Spinal cord (tissue), 10 donors: Measurements from ENCODE around the gene PLXDC2. TPM values are rescaled to one million over a fixed set of nuclear protein-coding genes. Genes with fewer than 3 reads are reported as not detected.

Experiments used
- DNase-seq, 6 donors: peaks; one replicate each; pipeline versions ENCODE4 v3.0.0 to v3.0.0-alpha.2; 2013 to 2015; ENCODE audit warnings: low spot score in 6 of 6, low read depth in 4 of 6
- H3K27ac ChIP-seq: one replicate; pipeline ENCODE4 v1.5.1; 2013; ENCODE audit warnings: low read depth, low read length, control low read depth
- H3K27me3 ChIP-seq: one replicate; pipeline ENCODE4 v1.6.1; 2013; ENCODE audit warnings: low read length; ENCODE audit not compliant: control insufficient read depth, insufficient read depth
- H3K36me3 ChIP-seq: one replicate; pipeline ENCODE4 v1.6.1; 2013; ENCODE audit warnings: low read length; ENCODE audit not compliant: control insufficient read depth, insufficient read depth
- H3K4me1 ChIP-seq: one replicate; pipeline ENCODE4 v1.6.1; 2013; ENCODE audit warnings: low read length; ENCODE audit not compliant: control insufficient read depth, insufficient read depth
- H3K4me3 ChIP-seq: one replicate; pipeline ENCODE4 v1.5.1; 2013; ENCODE audit warnings: low read depth, low read length, control low read depth
- H3K9me3 ChIP-seq: one replicate; pipeline ENCODE4 v1.6.1; 2013; ENCODE audit warnings: low read length; ENCODE audit not compliant: control insufficient read depth, insufficient read depth
- WGBS: methylation state at CpG from one replicate; pipeline ENCODE4 v1.1.5; 2013; ENCODE audit warnings: missing lambda C conversion rate; ENCODE audit not compliant: insufficient coverage; 5-methylcytosine and 5-hydroxymethylcytosine counted together
- polyA plus RNA-seq, 2 donors: library from polyadenylated mRNA; unstranded; fragments of 120-200 nt; gene quantifications; one replicate each; pipeline ENCODE4 v1.2.1, GENCODE V29; 2013; ENCODE audit not compliant: insufficient read length in 2 of 2
- total RNA-seq, 2 donors: library from RNA; depleted of rRNA in 1 of 2; stranded (reverse); fragments of 120-200 nt in 1 of 2; fragments of >200 nt in 1 of 2; gene quantifications; one replicate each; pipeline versions ENCODE4 v1.2.3 to v1.2.4, GENCODE V29; 2013 to 2014
- donor health status: healthy.

The PLXDC2 gene
- total and polyA plus RNA-seq, 4 donors, result 25.3 to 83.1 (median 55.7) TPM

- WGBS, result 71% methylated on average over 1 of the region's 3 CpGs
- no peak overlapping the region for H3K27ac ChIP-seq
- no peak overlapping the region for H3K4me3 ChIP-seq
- peak in 2 of 6 donors; percentile 27 to 35 for DNase-seq
- H3K36me3 ChIP-seq, result no peaks in the 10 kb centered on the region
- peaks cover 7% of the 10 kb centered on the region for H3K4me1 ChIP-seq
- no peaks in the 10 kb centered on the region for H3K27me3 ChIP-seq
- peaks cover 1% of the 10 kb centered on the region for H3K9me3 ChIP-seq
Observed at GRCh38 chr10:19929506-19930140, 113.4 kb downstream of the PLXDC2 start.

GRCh38 chr10:19930936-19931893 lies 115.0 kb downstream of the PLXDC2 start:
- no peaks in the 10 kb centered on the region for H3K27me3 ChIP-seq
- H3K27ac ChIP-seq, result peak overlapping the region; percentile 3
- H3K4me3 ChIP-seq, result no peak overlapping the region
- H3K36me3 ChIP-seq, result no peaks in the 10 kb centered on the region
- WGBS, result 39% methylated on average over 8 of the region's 12 CpGs
- H3K9me3 ChIP-seq, result peaks cover 1% of the 10 kb centered on the region
- peak in 4 of 6 donors; percentile 22 to 72 (median 50) for DNase-seq
- peaks cover 12% of the 10 kb centered on the region for H3K4me1 ChIP-seq

- Histone ChIP-seq H3K27me3 (no peaks in the 10 kb centered on the region), H3K27ac (peak overlapping the region; percentile 3), H3K4me3 (no peak overlapping the region), H3K9me3 (peaks cover 1% of the 10 kb centered on the region), H3K4me1 (peaks cover 12% of the 10 kb centered on the region), H3K36me3 (no peaks in the 10 kb centered on the region)
- WGBS, result 79% methylated on average over 2 of the region's 4 CpGs
- DNase-seq, result peak in 1 of 6 donors; percentile 25
Observed at GRCh38 chr10:19931894-19932590, 115.8 kb downstream of the PLXDC2 start.

- no peak for DNase-seq
- Histone ChIP-seq H3K4me3 (no peak overlapping the region), H3K27ac (no peak overlapping the region), H3K27me3 (no peaks in the 10 kb centered on the region), H3K9me3 (peaks cover 1% of the 10 kb centered on the region), H3K36me3 (no peaks in the 10 kb centered on the region), H3K4me1 (peaks cover 12% of the 10 kb centered on the region)
- WGBS, result 88% methylated on average over 1 of the region's 5 CpGs
Observed at GRCh38 chr10:19932806-19933371, 116.7 kb downstream of the PLXDC2 start.

- Histone ChIP-seq H3K4me3 (no peak overlapping the region), H3K4me1 (peaks cover 12% of the 10 kb centered on the region), H3K36me3 (no peaks in the 10 kb centered on the region), H3K9me3 (no peaks in the 10 kb centered on the region), H3K27ac (no peak overlapping the region), H3K27me3 (no peaks in the 10 kb centered on the region)
- no peak for DNase-seq
- 100% methylated on average over 1 of the region's 3 CpGs for WGBS
Observed at GRCh38 chr10:19933772-19934171, 117.5 kb downstream of the PLXDC2 start.

- no peak for DNase-seq
- peaks cover 12% of the 10 kb centered on the region for H3K4me1 ChIP-seq
- 45% methylated on average over 1 of the region's 3 CpGs for WGBS
- H3K27ac ChIP-seq, result no peak overlapping the region
- no peak overlapping the region for H3K4me3 ChIP-seq
- no peaks in the 10 kb centered on the region for H3K36me3 ChIP-seq
- H3K27me3 ChIP-seq, result no peaks in the 10 kb centered on the region
- no peaks in the 10 kb centered on the region for H3K9me3 ChIP-seq
Observed at GRCh38 chr10:19935176-19935575, 118.9 kb downstream of the PLXDC2 start.

- Histone ChIP-seq H3K4me1 (peaks cover 5% of the 10 kb centered on the region), H3K4me3 (no peak overlapping the region), H3K36me3 (no peaks in the 10 kb centered on the region), H3K27me3 (no peaks in the 10 kb centered on the region), H3K27ac (no peak overlapping the region), H3K9me3 (no peaks in the 10 kb centered on the region)
- WGBS, result no CpG with 5 or more reads among the region's 2 CpGs
- no peak for DNase-seq
Observed at GRCh38 chr10:19936289-19936688, 120.1 kb downstream of the PLXDC2 start.

GRCh38 chr10:19937989-19938388 lies 121.8 kb downstream of the PLXDC2 start:
- Histone ChIP-seq H3K36me3 (no peaks in the 10 kb centered on the region), H3K27ac (no peak overlapping the region), H3K4me1 (peaks cover 5% of the 10 kb centered on the region), H3K27me3 (no peaks in the 10 kb centered on the region), H3K9me3 (no peaks in the 10 kb centered on the region), H3K4me3 (no peak overlapping the region)
- no CpG with 5 or more reads among the region's 1 CpG for WGBS
- DNase-seq, result no peak

- Histone ChIP-seq H3K4me1 (no peaks in the 10 kb centered on the region), H3K27me3 (no peaks in the 10 kb centered on the region), H3K27ac (no peak overlapping the region), H3K36me3 (no peaks in the 10 kb centered on the region), H3K4me3 (no peak overlapping the region), H3K9me3 (no peaks in the 10 kb centered on the region)
- no peak for DNase-seq
- 91% methylated on average over 1 of the region's 6 CpGs for WGBS
Observed at GRCh38 chr10:19941206-19941880, 125.1 kb downstream of the PLXDC2 start.
